Hepatocyte (in vitro differentiated cells): ENCODE results near the gene EPHB6. TPM values are rescaled to one million over a fixed set of nuclear protein-coding genes. Genes with fewer than 3 reads are reported as not detected.

Source experiments
- DNase-seq: peaks from one replicate; pipeline ENCODE4 v3.0.0-alpha.2; 2016; ENCODE audit warnings: low spot score
- H2AFZ ChIP-seq: fragments of 200-600 bp; sonication (generic); 2 replicates; pipeline ENCODE4 v1.6.0; 2016; ENCODE audit warnings: antibody characterized with exemption, mild to moderate bottlenecking
- H3K27ac ChIP-seq: fragments of 200-600 bp; sonication (generic); 2 replicates; pipeline ENCODE4 v1.5.1; 2016; ENCODE audit warnings: mild to moderate bottlenecking
- H3K27me3 ChIP-seq: fragments of 200-600 bp; sonication (generic); 2 replicates; pipeline ENCODE4 v1.6.1; 2016
- H3K36me3 ChIP-seq: fragments of 200-600 bp; sonication (generic); replicated peaks from 2 replicates; pipeline ENCODE4 v1.5.1; 2016; ENCODE audit warnings: low read depth; ENCODE audit not compliant: insufficient read depth
- H3K4me1 ChIP-seq: fragments of 200-600 bp; sonication (generic); 2 replicates; pipeline ENCODE4 v1.5.1; 2016; ENCODE audit warnings: mild to moderate bottlenecking, moderate library complexity; ENCODE audit not compliant: insufficient read depth
- H3K4me2 ChIP-seq: fragments of 200-600 bp; sonication (generic); 2 replicates; pipeline ENCODE4 v1.6.0; 2016
- H3K4me3 ChIP-seq: fragments of 200-600 bp; sonication (generic); 2 replicates; pipeline ENCODE4 v1.5.1; 2016; ENCODE audit warnings: mild to moderate bottlenecking
- H3K79me2 ChIP-seq: fragments of 200-600 bp; sonication (generic); 2 replicates; pipeline ENCODE4 v1.6.0; 2017; ENCODE audit warnings: mild to moderate bottlenecking
- H3K9me2 ChIP-seq: fragments of 200-600 bp; sonication (generic); replicated peaks from 2 replicates; pipeline ENCODE4 v1.6.0; 2017; ENCODE audit warnings: mild to moderate bottlenecking; ENCODE audit not compliant: insufficient read depth
- H3K9me3 ChIP-seq: fragments of 200-600 bp; sonication (generic); 2 replicates; pipeline ENCODE4 v1.5.1; 2016; ENCODE audit warnings: low read depth, mild to moderate bottlenecking
- H4K20me1 ChIP-seq: fragments of 200-600 bp; sonication (generic); 2 replicates; pipeline ENCODE4 v1.6.0; 2016; ENCODE audit warnings: mild to moderate bottlenecking; ENCODE audit not compliant: insufficient read depth, poor library complexity, severe bottlenecking
- EZH2 ChIP-seq: fragments of 200-600 bp; sonication (generic); IDR thresholded peaks from 2 replicates; pipeline ENCODE4 v1.6.1; 2016; ENCODE audit warnings: antibody characterized with exemption, mild to moderate bottlenecking, borderline replicate concordance
- EZH2phosphoT487 ChIP-seq: fragments of 200-600 bp; sonication (generic); IDR thresholded peaks from one replicate; pipeline ENCODE4 v1.6.1; 2018; ENCODE audit warnings: antibody characterized with exemption, mild to moderate bottlenecking, low read depth, moderate library complexity; ENCODE audit not compliant: unreplicated experiment, severe bottlenecking
- WGBS: methylation state at CpG from one replicate; pipeline ENCODE4 v1.1.6; 2016; ENCODE audit warnings: low lambda C conversion rate; ENCODE audit errors: missing lambda C conversion rate; 5-methylcytosine and 5-hydroxymethylcytosine counted together
- polyA plus RNA-seq: library from polyadenylated mRNA; unstranded; fragments of >200 nt; fragmentation: Nextera tagmentation; extraction: Ambion mirVana; gene quantifications from 2 replicates; pipeline ENCODE4 v1.2.1, GENCODE V29; 2016
- total RNA-seq: library from RNA; depleted of rRNA; stranded (reverse); fragments of >200 nt; gene quantifications from 2 replicates; pipeline ENCODE4 v1.2.3, GENCODE V29; 2014
- TF ChIP-seq, protein P1 (sequence below): fragments of 200-600 bp; sonication (generic); IDR thresholded peaks from 2 replicates; pipeline ENCODE4 v1.5.1; 2016; ENCODE audit warnings: antibody characterized with exemption, mild to moderate bottlenecking; ENCODE audit not compliant: poor library complexity

The EPHB6 gene
- total and polyA plus RNA-seq, 2 experiments from 2014 or later, result 14.8 to 29.6 TPM

DNA sequence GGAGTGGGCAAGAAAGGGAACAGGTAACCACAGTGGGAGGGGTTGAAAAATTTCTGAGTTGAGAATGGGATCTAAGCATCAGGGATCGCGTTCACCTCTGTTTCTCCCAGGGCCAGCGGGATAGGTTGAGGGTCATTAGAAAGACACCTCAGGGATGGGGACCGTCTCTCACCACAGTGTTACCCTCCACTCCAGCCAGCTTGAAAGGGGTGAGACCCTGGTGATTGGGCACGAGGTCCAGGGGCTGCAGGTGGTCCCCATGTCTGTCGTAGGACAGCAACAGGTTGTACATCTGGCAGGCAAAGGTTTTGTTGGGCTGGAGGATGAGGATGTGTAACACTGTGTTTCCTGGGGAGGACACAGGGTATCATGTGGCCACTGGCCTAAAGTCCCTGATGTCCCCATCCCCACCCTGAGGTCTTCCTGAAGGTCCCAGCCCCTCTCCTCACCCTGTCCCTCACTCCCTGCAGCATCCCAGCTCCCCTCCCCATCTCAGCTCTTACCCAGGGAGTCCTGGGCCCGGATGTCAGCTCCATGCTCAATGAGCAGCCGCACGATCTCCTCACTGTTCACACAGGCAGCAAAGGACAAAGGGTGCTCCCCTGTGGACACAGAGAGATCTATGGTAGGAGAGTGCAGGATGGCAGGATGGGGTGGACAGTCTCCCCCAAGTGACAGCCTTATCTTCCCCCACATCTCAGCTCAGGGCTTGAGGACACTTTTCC lies 21.5 kb downstream of the EPHB6 start:
- Histone ChIP-seq H3K4me2 (no peak overlapping the region), H3K4me1 (no peaks in the 10 kb centered on the region), H2AFZ (no peak overlapping the region), H3K36me3 (no peaks in the 10 kb centered on the region), H3K9me2 (no peaks in the 10 kb centered on the region), H3K27me3 (peaks cover 6% of the 10 kb centered on the region), H3K27ac (no peak overlapping the region), H3K9me3 (no peaks in the 10 kb centered on the region), H3K4me3 (no peak overlapping the region), H4K20me1 (no peaks in the 10 kb centered on the region), H3K79me2 (no peaks in the 10 kb centered on the region)
- WGBS, result 89% methylated on average over 9 of the region's 9 CpGs
- TF ChIP-seq EZH2phosphoT487, result no peak
- TF ChIP-seq, protein P1, sequence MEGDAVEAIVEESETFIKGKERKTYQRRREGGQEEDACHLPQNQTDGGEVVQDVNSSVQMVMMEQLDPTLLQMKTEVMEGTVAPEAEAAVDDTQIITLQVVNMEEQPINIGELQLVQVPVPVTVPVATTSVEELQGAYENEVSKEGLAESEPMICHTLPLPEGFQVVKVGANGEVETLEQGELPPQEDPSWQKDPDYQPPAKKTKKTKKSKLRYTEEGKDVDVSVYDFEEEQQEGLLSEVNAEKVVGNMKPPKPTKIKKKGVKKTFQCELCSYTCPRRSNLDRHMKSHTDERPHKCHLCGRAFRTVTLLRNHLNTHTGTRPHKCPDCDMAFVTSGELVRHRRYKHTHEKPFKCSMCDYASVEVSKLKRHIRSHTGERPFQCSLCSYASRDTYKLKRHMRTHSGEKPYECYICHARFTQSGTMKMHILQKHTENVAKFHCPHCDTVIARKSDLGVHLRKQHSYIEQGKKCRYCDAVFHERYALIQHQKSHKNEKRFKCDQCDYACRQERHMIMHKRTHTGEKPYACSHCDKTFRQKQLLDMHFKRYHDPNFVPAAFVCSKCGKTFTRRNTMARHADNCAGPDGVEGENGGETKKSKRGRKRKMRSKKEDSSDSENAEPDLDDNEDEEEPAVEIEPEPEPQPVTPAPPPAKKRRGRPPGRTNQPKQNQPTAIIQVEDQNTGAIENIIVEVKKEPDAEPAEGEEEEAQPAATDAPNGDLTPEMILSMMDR, result no peak
- TF ChIP-seq EZH2, result no peak
- no peak for DNase-seq

DNA sequence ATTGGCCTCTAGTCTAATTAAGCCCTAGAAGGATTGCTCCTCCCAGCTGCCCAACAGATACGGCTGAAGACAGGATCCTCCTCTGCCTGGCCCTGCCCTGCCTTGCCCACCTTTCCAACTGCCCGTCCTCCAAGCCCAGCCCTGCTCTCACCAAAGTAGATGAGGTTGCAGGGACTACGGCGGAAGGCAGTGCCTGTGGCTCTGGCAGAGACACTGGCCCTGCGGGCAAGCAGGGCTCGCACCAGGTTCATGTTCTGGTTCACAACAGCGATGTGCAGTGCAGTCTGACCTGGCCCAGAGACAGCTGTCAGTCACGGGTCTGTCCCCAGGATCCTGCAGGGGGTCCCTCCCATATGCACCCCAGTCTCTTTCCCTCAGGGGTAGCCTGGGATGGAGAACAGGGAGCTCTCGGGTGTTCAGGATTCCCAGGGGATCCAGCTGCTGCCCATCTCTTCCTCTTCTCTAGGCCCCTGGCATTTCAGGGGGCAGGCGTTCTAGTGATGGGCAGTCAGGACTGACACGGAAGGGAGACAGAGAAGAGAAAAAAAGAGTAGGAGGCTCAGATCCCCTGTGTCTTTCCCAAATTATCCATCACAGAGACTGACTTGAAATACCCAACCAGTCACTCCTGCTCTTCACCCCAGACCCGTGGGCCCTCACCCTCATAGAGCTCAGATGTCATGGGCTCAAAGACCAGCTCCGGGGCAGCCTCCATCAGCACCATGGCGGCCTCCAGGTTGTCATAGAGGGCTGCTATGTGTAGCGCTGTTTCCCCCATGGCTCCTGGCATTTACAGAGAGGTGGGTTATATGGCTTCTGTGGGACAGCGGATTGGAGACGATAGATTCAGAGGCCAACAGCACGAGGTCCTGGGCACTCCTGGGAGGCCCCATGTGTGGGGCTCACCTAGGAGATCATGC lies 22.4 kb downstream of the EPHB6 start:
- H3K79me2 ChIP-seq, result no peaks in the 10 kb centered on the region
- no peaks in the 10 kb centered on the region for H3K9me3 ChIP-seq
- no peak for DNase-seq
- TF ChIP-seq, protein P1, result no peak
- TF ChIP-seq EZH2phosphoT487 (no peak), EZH2 (no peak)
- 88% methylated on average over 18 of the region's 18 CpGs for WGBS
- no peak overlapping the region for H3K4me2 ChIP-seq
- H3K4me1 ChIP-seq, result no peaks in the 10 kb centered on the region
- no peaks in the 10 kb centered on the region for H3K9me2 ChIP-seq
- peaks cover 6% of the 10 kb centered on the region for H3K27me3 ChIP-seq
- H2AFZ ChIP-seq, result no peak overlapping the region
- no peak overlapping the region for H3K4me3 ChIP-seq
- H3K27ac ChIP-seq, result no peak overlapping the region
- no peaks in the 10 kb centered on the region for H3K36me3 ChIP-seq
- no peaks in the 10 kb centered on the region for H4K20me1 ChIP-seq

DNA sequence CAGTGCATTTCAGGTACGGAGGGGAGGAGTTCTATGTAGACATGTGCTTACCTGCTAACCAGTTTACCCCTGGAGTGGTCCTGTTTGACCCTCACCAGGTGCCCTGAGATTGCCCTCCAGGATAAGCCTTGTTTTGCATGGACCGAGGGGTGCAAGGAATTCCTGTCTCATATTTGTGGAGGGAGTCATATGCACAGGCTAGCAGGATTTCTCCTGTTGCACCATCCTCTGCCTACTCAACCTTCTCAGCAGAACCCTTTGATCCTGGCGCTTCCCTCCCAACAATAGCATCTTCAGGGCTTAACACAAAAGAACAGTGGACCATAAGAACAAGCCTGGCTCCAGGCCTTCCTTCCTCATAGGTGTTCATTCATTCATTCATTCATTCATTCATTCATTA lies 23.4 kb downstream of the EPHB6 start:
- Histone ChIP-seq H3K27ac (no peak overlapping the region), H3K9me2 (no peaks in the 10 kb centered on the region), H3K4me3 (no peak overlapping the region), H4K20me1 (no peaks in the 10 kb centered on the region), H3K36me3 (no peaks in the 10 kb centered on the region), H3K79me2 (no peaks in the 10 kb centered on the region), H3K27me3 (peaks cover 6% of the 10 kb centered on the region), H2AFZ (no peak overlapping the region), H3K9me3 (no peaks in the 10 kb centered on the region), H3K4me2 (no peak overlapping the region), H3K4me1 (no peaks in the 10 kb centered on the region)
- TF ChIP-seq, protein P1, result no peak
- TF ChIP-seq EZH2phosphoT487 (no peak), EZH2 (no peak)
- WGBS, result 84% methylated on average over 3 of the region's 3 CpGs
- no peak for DNase-seq
